GM19023 (cell line): ENCODE data around the gene OLA1.

Experiments
- ATAC-seq: cut with Tn5 transposase; IDR thresholded peaks from one replicate; pipeline ENCODE4 v1.9.1; 2021; ENCODE audit warnings: mild to moderate bottlenecking, moderate library complexity; ENCODE audit not compliant: unreplicated experiment

The OLA1 gene

GRCh38 chr2:174180726-174181236 is 67.6 kb downstream of the OLA1 start:
- no peak for ATAC-seq

GRCh38 chr2:174180165-174180724 is 68.1 kb downstream of the OLA1 start:
- ATAC-seq: no peak

GRCh38 chr2:174177316-174177890 is 70.9 kb downstream of the OLA1 start:
- ATAC-seq: no peak

GRCh38 chr2:174176898-174177297 is 71.4 kb downstream of the OLA1 start:
- no peak for ATAC-seq

- no peak for ATAC-seq
These were observed 73.6 kb downstream of the OLA1 start for GRCh38 chr2:174174741-174175140.

GRCh38 chr2:174172802-174173355 is 75.5 kb downstream of the OLA1 start:
- ATAC-seq: no peak

- ATAC-seq: no peak
These were observed 76.5 kb downstream of the OLA1 start for GRCh38 chr2:174171686-174172445.

DNA sequence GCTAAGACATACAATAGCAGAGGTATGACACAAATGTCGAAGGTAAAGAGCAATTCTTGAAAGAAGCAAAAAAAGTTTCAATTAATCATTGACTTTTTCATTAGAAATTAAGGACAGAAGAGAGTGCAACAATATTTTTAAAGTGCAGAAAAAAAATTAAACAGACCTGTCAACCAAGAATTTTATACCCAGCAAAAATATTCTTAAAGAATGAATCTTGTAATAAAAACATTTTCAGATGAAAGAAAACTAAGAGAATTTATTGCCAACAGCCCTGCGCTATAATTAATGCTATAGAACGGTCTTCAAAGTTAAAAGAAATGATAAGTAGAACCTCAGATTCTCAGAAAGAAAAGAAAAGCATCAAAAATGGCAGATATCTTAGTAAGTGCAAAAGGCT is 79.0 kb downstream of the OLA1 start:
- no peak for ATAC-seq

GRCh38 chr2:174166261-174166660 is 82.1 kb downstream of the OLA1 start:
- ATAC-seq: no peak

DNA sequence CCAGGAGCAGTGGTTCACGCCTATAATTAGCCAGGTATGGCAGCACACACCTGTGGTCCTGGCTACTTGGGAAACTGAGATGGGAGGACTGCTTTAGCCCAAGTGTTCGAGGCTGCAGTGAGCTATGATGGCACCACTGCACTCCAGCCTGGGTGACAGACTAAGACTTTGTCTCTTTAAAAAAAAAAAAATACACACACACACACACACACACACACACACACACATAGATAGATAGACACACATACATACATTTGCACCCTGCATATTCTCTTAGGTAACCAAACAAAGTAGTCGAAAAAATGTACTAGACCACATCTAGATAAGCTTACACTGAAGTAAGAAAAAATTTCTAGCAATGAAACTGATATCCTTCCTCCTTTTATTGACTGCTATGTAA is 86.8 kb downstream of the OLA1 start:
- no peak for ATAC-seq

- no peak for ATAC-seq
These were observed 90.3 kb downstream of the OLA1 start for GRCh38 chr2:174158003-174158402.

GRCh38 chr2:174157053-174157452 is 91.3 kb downstream of the OLA1 start:
- no peak for ATAC-seq

DNA sequence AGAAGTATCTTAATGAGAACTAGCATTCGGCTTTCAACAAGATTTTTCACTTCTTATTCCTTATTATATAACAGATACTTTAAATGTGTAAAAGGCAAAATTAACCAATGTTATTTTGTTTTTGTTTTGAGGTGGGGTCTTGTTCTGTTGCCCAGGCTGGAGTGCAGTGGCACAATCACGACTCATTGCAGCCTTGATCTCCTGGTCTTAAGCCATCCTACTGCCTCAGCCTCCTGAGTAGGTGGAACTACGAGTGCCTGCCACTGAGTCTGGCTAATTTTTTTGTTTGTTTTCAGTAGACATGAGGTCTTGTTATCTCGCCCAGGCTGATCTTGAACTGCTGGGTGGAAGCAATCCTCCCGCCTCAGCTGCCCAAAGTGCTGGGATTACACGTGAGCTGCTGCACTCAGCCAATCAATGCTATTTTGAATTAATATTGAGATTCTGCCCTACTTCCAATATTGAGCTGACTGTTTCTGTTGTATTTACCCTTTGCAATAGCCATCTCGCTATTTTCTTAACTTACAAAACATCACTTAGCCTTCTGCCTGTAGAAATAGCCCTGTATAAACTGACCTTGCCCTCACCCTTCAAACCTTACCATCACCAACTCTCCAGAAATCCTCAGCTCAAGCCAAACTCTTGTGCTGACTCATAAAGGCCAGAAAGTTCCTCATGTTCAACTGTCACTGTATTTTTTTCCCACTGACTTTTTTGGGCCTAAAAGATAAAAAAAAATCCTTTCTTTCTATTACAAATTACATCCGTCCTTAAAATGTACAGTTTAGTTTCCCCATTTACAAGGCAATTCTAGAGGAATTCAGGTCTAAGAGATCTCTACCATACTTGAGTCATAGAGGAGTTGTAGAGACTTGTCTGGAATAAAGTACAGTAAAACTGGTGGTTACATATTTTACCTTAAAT is 94.3 kb downstream of the OLA1 start:
- no peak for ATAC-seq

DNA sequence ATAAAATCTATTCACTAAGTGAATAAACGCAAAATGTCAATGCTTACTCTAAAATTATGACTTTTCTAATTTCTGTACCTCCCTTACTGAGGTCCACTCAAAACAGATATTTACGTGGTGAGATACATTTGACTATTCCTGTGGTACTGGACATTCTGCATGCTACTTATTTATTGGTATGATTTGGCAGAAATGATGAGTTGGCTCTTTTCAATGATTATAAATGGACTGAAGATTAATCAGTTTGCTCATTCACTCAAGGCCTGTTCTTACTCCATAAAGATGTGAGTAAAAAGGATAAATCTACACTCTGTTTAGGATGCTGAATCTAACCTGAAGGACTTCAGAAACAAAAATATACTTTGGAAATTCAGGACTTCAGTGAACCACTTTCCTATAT is 98.8 kb downstream of the OLA1 start:
- ATAC-seq: no peak

- ATAC-seq: no peak
These were observed 99.5 kb downstream of the OLA1 start for GRCh38 chr2:174148833-174149232.

GRCh38 chr2:174145827-174146226 is 102.5 kb downstream of the OLA1 start:
- no peak for ATAC-seq

- no peak for ATAC-seq
These were observed 106.0 kb downstream of the OLA1 start for GRCh38 chr2:174142290-174142689.

DNA sequence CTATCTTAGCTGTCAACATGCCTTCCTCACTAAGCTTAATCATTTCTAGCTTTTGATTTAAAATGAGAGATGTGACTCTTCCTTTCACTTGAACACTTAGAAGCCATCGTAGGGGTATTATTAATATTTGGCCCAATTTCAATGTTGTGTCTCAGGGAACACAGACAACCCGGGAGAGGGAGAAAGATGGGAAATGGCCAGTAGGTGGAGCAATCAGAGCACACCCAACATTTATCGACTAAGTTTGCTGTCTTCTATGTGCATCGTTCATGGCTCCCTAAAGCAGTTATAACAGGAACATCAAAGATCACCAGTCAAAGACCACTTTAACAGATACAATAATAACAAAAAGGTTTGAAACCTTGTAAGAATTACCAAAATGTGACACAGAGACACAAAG is 110.2 kb downstream of the OLA1 start:
- no peak for ATAC-seq

GRCh38 chr2:174135981-174136380 is 112.4 kb downstream of the OLA1 start:
- ATAC-seq: no peak

GRCh38 chr2:174125090-174125489 is 123.2 kb downstream of the OLA1 start:
- no peak for ATAC-seq

DNA sequence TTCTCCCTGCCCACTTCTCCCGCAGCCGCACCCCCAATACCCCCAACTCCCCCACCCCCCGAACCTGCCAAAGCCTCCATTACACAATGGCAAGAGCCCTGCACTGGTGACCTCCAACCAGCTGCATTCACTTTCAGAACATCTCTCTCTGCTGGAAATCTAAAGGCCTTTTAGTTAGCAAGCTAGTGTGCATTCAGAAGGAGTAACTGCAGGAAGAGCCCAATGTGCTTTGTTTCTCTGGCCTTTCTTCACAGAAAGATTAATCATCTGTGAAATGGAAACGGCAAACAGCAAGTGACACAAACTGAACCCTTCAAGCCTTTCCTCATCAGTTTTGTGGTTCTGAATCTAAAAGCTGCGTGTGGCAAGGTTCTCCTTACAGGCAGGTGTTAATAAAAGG is 124.2 kb downstream of the OLA1 start:
- no peak for ATAC-seq
